ENCODE measurements around the gene CACNA2D1. TPM values are rescaled to one million over a fixed set of nuclear protein-coding genes. Genes with fewer than 3 reads are reported as not detected.

The CACNA2D1 gene
- total RNA-seq, 1 donor from 2014 or later = not detected

GRCh38 chr7:82317257-82317721 lies 126.3 kb downstream of the CACNA2D1 start:
- Mint-ChIP-seq H3K27ac (no peak overlapping the region), H3K27me3 (no peaks in the 10 kb centered on the region)
- CTCF ChIA-PET = no interaction called here

GRCh38 chr7:82313269-82313668 lies 130.3 kb downstream of the CACNA2D1 start:
- no peaks in the 10 kb centered on the region for H3K36me3 Mint-ChIP-seq (ENCODE audit: low read depth)
- TF ChIP-seq CTCF (IDR thresholded peaks at IDR 0.05) = no peak
- no peak overlapping the region for H3K4me3 Mint-ChIP-seq
- no peak for ATAC-seq (ENCODE audit: low read depth)
- no peaks in the 10 kb centered on the region for H3K4me1 Mint-ChIP-seq
- no peak overlapping the region for H3K27ac Mint-ChIP-seq
- POLR2A ChIA-PET = no interaction called here
- H3K27me3 Mint-ChIP-seq = no peaks in the 10 kb centered on the region
- no peak for DNase-seq
- intact Hi-C loops (cut with micrococcal nuclease) = no loop called here
- H3K9me3 Mint-ChIP-seq = peaks cover 5% of the 10 kb centered on the region
- CTCF ChIA-PET = no interaction called here

More at GRCh38 chr7:82317257-82317721, 126.3 kb downstream of the CACNA2D1 start:
- Mint-ChIP-seq H3K9me3 (peaks cover 6% of the 10 kb centered on the region), H3K4me3 (no peak overlapping the region), H3K36me3 (ENCODE audit: low read depth) (no peaks in the 10 kb centered on the region), H3K4me1 (no peaks in the 10 kb centered on the region)
- no peak for ATAC-seq (ENCODE audit: low read depth)
- TF ChIP-seq CTCF (IDR thresholded peaks at IDR 0.05) = no peak
- intact Hi-C loops (cut with micrococcal nuclease) = no loop called here
- POLR2A ChIA-PET = no interaction called here
- DNase-seq = no peak

- ChIA-PET POLR2A (no interaction called here), CTCF (no interaction called here)
- H3K27ac Mint-ChIP-seq = no peak overlapping the region
- H3K36me3 Mint-ChIP-seq (ENCODE audit: low read depth) = no peaks in the 10 kb centered on the region
- intact Hi-C loops (cut with micrococcal nuclease) = no loop called here
- H3K4me1 Mint-ChIP-seq = no peaks in the 10 kb centered on the region
- no peak for DNase-seq
- H3K27me3 Mint-ChIP-seq = no peaks in the 10 kb centered on the region
- no peak for ATAC-seq (ENCODE audit: low read depth)
- H3K9me3 Mint-ChIP-seq = peaks cover 5% of the 10 kb centered on the region
- no peak overlapping the region for H3K4me3 Mint-ChIP-seq
- TF ChIP-seq CTCF (IDR thresholded peaks at IDR 0.05) = no peak
Measured at GRCh38 chr7:82312646-82313045, 130.9 kb downstream of the CACNA2D1 start.

GRCh38 chr7:82305347-82306005 lies 138.1 kb downstream of the CACNA2D1 start:
- no peak overlapping the region for H3K27ac Mint-ChIP-seq
- POLR2A ChIA-PET = no interaction called here

GRCh38 chr7:82294865-82295264 lies 148.7 kb downstream of the CACNA2D1 start:
- Mint-ChIP-seq H3K27ac (no peak overlapping the region), H3K4me1 (no peaks in the 10 kb centered on the region), H3K36me3 (ENCODE audit: low read depth) (no peaks in the 10 kb centered on the region), H3K4me3 (no peak overlapping the region), H3K9me3 (no peaks in the 10 kb centered on the region), H3K27me3 (no peaks in the 10 kb centered on the region)
- CTCF ChIA-PET = no interaction called here
- DNase-seq (no peak), ATAC-seq (ENCODE audit: low read depth) (no peak)
- POLR2A ChIA-PET = no interaction called here
- intact Hi-C loops (cut with micrococcal nuclease) = no loop called here
- TF ChIP-seq CTCF (IDR thresholded peaks at IDR 0.05) = no peak

More at GRCh38 chr7:82305347-82306005, 138.1 kb downstream of the CACNA2D1 start:
- CTCF ChIA-PET = no interaction called here
- H3K36me3 Mint-ChIP-seq (ENCODE audit: low read depth) = no peaks in the 10 kb centered on the region
- no peak overlapping the region for H3K4me3 Mint-ChIP-seq
- DNase-seq (no peak), ATAC-seq (ENCODE audit: low read depth) (no peak)
- intact Hi-C loops (cut with micrococcal nuclease) = no loop called here
- peaks cover 3% of the 10 kb centered on the region for H3K9me3 Mint-ChIP-seq
- H3K4me1 Mint-ChIP-seq = no peaks in the 10 kb centered on the region
- no peak for TF ChIP-seq CTCF (IDR thresholded peaks at IDR 0.05)
- H3K27me3 Mint-ChIP-seq = no peaks in the 10 kb centered on the region
